Panc1 (cell line): ENCODE results near the gene NRP2. TPM values are rescaled to one million over a fixed set of nuclear protein-coding genes. Genes with fewer than 3 reads are reported as not detected.

Experiments
- ATAC-seq: fragments of 200-7000 bp; cut with Tn5 transposase; 2 replicates; pipeline ENCODE4 v1.9.1; 2020; ENCODE audit warnings: mild to moderate bottlenecking, moderate library complexity
- BruUV-seq: library from RNA; stranded (reverse); fragments of 400-500 nt; replicated peaks from 2 replicates; lab custom pipeline; 2021; lab: Mats Ljungman, UMichigan
- CTCF ChIA-PET: fragments of 300-600 bp; sonication (Branson Sonifier 250); formaldehyde crosslinking; loops from one replicate; lab custom pipeline; 2022; ENCODE audit warnings: antibody characterized with exemption; lab: Charles Lee
- POLR2A ChIA-PET: fragments of 300-600 bp; sonication (Branson Sonifier 250); formaldehyde crosslinking; loops from one replicate; lab custom pipeline; 2022; ENCODE audit warnings: antibody characterized with exemption; lab: Charles Lee
- DNase-seq: peaks from one replicate; pipeline ENCODE4 v3.0.0-alpha.2; 2010; ENCODE audit warnings: low read depth, low spot score
- H3K27ac ChIP-seq: 2 replicates; pipeline ENCODE4 v1.5.1; 2011; ENCODE audit warnings: mild to moderate bottlenecking, low read length, inconsistent platforms
- H3K27me3 ChIP-seq: fragments of 200-500 bp; sonication (Bioruptor generic); 2 replicates; pipeline ENCODE4 v1.6.0; 2014; ENCODE audit warnings: low read length, inconsistent platforms; ENCODE audit not compliant: control insufficient read depth, insufficient read depth
- H3K36me3 ChIP-seq: fragments of 200-500 bp; sonication (Bioruptor generic); 2 replicates; pipeline ENCODE4 v1.5.1; 2014; ENCODE audit warnings: inconsistent platforms, mild to moderate bottlenecking, low read length, moderate library complexity; ENCODE audit not compliant: control insufficient read depth, insufficient read depth
- H3K4me1 ChIP-seq: 2 replicates; pipeline ENCODE4 v1.5.1; 2011; ENCODE audit warnings: inconsistent platforms, mild to moderate bottlenecking, low read length, moderate library complexity; ENCODE audit not compliant: control insufficient read depth, insufficient read depth
- H3K4me3 ChIP-seq, 2 experiments: 2 replicates each; pipeline ENCODE4 v1.5.1; 2011 to 2012; ENCODE audit warnings: low read depth in 2 of 2, low read length in 2 of 2, mild to moderate bottlenecking in 2 of 2, inconsistent platforms in 1 of 2, moderate library complexity in 1 of 2
- H3K9me3 ChIP-seq: fragments of 200-500 bp; sonication (Bioruptor generic); 2 replicates; pipeline ENCODE4 v1.5.1; 2014; ENCODE audit warnings: low read depth, mild to moderate bottlenecking, inconsistent platforms, low read length, moderate library complexity; ENCODE audit not compliant: control insufficient read depth, insufficient read depth
- POLR2AphosphoS5 ChIP-seq: IDR thresholded peaks from 2 replicates; pipeline ENCODE4 v1.6.1; 2012; ENCODE audit warnings: mild to moderate bottlenecking, low read depth, low read length, moderate library complexity
- SIN3A ChIP-seq: IDR thresholded peaks from 2 replicates; pipeline ENCODE4 v1.6.1; 2012; ENCODE audit warnings: low read depth, mild to moderate bottlenecking, low read length, moderate library complexity, borderline replicate concordance; ENCODE audit not compliant: insufficient read depth
- TCF7L2 ChIP-seq: IDR thresholded peaks from 2 replicates; pipeline ENCODE4 v1.6.1; 2011; ENCODE audit warnings: mild to moderate bottlenecking, low read depth, low read length, inconsistent platforms
- in situ Hi-C: cut with HindIII; loops from 2 replicates; pipeline ENCODE4 v1.10.0; 2016; ENCODE audit warnings: low sequenced_read_pairs, low pct_unique_long_range_greater_than_20kb
- intact Hi-C: fragments of 100-400 bp; cut with micrococcal nuclease; formaldehyde crosslinking; loops from one replicate; pipeline ENCODE4 v1.10.0; 2022; ENCODE audit not compliant: unreplicated experiment
- total RNA-seq: library from RNA; stranded (reverse); gene quantifications from one replicate; pipeline ENCODE4 v1.2.1, GENCODE V29; 2021; ENCODE audit not compliant: unreplicated experiment
- TF ChIP-seq, protein P1 (sequence below), 2 experiments: IDR thresholded peaks; 2 replicates each; pipeline ENCODE4 v1.6.1; 2011 to 2012; ENCODE audit warnings: low read depth in 2 of 2, control low read depth in 1 of 2, low read length in 1 of 2, mild to moderate bottlenecking in 1 of 2, moderate library complexity in 1 of 2; ENCODE audit not compliant: insufficient read depth in 1 of 2
- TF ChIP-seq, protein P2 (sequence below): fragments of 450-650 bp; IDR thresholded peaks from 2 replicates; pipeline ENCODE4 v1.5.1; 2017; ENCODE audit warnings: mild to moderate bottlenecking

NRP2 gene
- total RNA-seq, 1 experiment from 2014 or later: 6.7 TPM

- Histone ChIP-seq H3K4me1 (no peaks in the 10 kb centered on the region), H3K4me3 (no peak overlapping the region), H3K9me3 (no peaks in the 10 kb centered on the region), H3K27ac (no peak overlapping the region), H3K27me3 (no peaks in the 10 kb centered on the region), H3K36me3 (no peaks in the 10 kb centered on the region)
- intact Hi-C loops (no loop called here), in situ Hi-C loops (no loop called here)
- no peak for TF ChIP-seq POLR2AphosphoS5
- TF ChIP-seq TCF7L2: no peak
- TF ChIP-seq, protein P1, sequence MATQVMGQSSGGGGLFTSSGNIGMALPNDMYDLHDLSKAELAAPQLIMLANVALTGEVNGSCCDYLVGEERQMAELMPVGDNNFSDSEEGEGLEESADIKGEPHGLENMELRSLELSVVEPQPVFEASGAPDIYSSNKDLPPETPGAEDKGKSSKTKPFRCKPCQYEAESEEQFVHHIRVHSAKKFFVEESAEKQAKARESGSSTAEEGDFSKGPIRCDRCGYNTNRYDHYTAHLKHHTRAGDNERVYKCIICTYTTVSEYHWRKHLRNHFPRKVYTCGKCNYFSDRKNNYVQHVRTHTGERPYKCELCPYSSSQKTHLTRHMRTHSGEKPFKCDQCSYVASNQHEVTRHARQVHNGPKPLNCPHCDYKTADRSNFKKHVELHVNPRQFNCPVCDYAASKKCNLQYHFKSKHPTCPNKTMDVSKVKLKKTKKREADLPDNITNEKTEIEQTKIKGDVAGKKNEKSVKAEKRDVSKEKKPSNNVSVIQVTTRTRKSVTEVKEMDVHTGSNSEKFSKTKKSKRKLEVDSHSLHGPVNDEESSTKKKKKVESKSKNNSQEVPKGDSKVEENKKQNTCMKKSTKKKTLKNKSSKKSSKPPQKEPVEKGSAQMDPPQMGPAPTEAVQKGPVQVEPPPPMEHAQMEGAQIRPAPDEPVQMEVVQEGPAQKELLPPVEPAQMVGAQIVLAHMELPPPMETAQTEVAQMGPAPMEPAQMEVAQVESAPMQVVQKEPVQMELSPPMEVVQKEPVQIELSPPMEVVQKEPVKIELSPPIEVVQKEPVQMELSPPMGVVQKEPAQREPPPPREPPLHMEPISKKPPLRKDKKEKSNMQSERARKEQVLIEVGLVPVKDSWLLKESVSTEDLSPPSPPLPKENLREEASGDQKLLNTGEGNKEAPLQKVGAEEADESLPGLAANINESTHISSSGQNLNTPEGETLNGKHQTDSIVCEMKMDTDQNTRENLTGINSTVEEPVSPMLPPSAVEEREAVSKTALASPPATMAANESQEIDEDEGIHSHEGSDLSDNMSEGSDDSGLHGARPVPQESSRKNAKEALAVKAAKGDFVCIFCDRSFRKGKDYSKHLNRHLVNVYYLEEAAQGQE (IDR thresholded peaks at IDR 0.05; ENCODE audit: insufficient read depth in 1 of 2, low read depth in 2 of 2, low read length in 1 of 2): no peak
- TF ChIP-seq, protein P2, sequence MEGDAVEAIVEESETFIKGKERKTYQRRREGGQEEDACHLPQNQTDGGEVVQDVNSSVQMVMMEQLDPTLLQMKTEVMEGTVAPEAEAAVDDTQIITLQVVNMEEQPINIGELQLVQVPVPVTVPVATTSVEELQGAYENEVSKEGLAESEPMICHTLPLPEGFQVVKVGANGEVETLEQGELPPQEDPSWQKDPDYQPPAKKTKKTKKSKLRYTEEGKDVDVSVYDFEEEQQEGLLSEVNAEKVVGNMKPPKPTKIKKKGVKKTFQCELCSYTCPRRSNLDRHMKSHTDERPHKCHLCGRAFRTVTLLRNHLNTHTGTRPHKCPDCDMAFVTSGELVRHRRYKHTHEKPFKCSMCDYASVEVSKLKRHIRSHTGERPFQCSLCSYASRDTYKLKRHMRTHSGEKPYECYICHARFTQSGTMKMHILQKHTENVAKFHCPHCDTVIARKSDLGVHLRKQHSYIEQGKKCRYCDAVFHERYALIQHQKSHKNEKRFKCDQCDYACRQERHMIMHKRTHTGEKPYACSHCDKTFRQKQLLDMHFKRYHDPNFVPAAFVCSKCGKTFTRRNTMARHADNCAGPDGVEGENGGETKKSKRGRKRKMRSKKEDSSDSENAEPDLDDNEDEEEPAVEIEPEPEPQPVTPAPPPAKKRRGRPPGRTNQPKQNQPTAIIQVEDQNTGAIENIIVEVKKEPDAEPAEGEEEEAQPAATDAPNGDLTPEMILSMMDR: no peak
- no peak for TF ChIP-seq SIN3A
- ATAC-seq (no peak), DNase-seq (no peak)
- BruUV-seq: no TSS peak
- ChIA-PET POLR2A (no interaction called here), CTCF (no interaction called here)
Measured at GRCh38 chr2:205744074-205744591, 61.8 kb downstream of the NRP2 start.

- Histone ChIP-seq H3K27ac (no peak overlapping the region), H3K27me3 (peaks cover 4% of the 10 kb centered on the region; the same call in 1 of the 2 replicates), H3K36me3 (no peaks in the 10 kb centered on the region), H3K4me1 (no peaks in the 10 kb centered on the region), H3K9me3 (no peaks in the 10 kb centered on the region), H3K4me3 (no peak overlapping the region)
- ChIA-PET CTCF (interaction anchor here (0.6 kb wide), 1 partner anchor 276 kb away, joined by 3 read pairs; no protein-coding TSS in a partner anchor), POLR2A (no interaction called here)
- no TSS peak for BruUV-seq
- ATAC-seq: no peak
- TF ChIP-seq POLR2AphosphoS5: no peak
- no peak for TF ChIP-seq TCF7L2
- no peak for TF ChIP-seq SIN3A
- TF ChIP-seq, protein P2: no peak
- TF ChIP-seq, protein P1 (IDR thresholded peaks at IDR 0.05; ENCODE audit: insufficient read depth in 1 of 2, low read depth in 2 of 2, low read length in 1 of 2): no peak
- intact Hi-C loops (no loop called here), in situ Hi-C loops (no loop called here)
- no peak for DNase-seq
Measured at GRCh38 chr2:205745661-205746419, 63.5 kb downstream of the NRP2 start.
